Measurements from ENCODE around the gene MRM1.

- TF ChIP-seq CTCF (IDR thresholded peaks at IDR 0.05) (no peak), KDM1A (IDR thresholded peaks at IDR 0.05; ENCODE audit: low read depth) (no peak), NPAS2 (CRISPR knock-in tag; IDR thresholded peaks at IDR 0.05; ENCODE audit: borderline replicate concordance) (no peak)
These were observed 10.9 kb downstream of the MRM1 start for GRCh38 chr17:36612323-36612722.
